ENCODE results near the gene DCLK1. TPM values are rescaled to one million over a fixed set of nuclear protein-coding genes. Genes with fewer than 3 reads are reported as not detected.

The DCLK1 gene
- total RNA-seq, 1 donor from 2014 or later, result 2.9 TPM

- Histone ChIP-seq H3K27me3 (ENCODE audit: control insufficient read depth, insufficient read depth, low read length) (no peaks in the 10 kb centered on the region), H3K36me3 (ENCODE audit: control insufficient read depth, insufficient read depth, low read length) (no peaks in the 10 kb centered on the region), H3K4me3 (ENCODE audit: low read depth, low read length) (no peak overlapping the region)
- no peak for TF ChIP-seq CTCF (IDR thresholded peaks at IDR 0.05; ENCODE audit: insufficient read depth, low read length, poor library complexity, severe bottlenecking)
- DNase-seq (ENCODE audit: low read depth), result no peak
Measured at GRCh38 chr13:35794734-35795389, 336.3 kb downstream of the DCLK1 start.

GRCh38 chr13:35793823-35794222 is 337.4 kb downstream of the DCLK1 start:
- Histone ChIP-seq H3K27me3 (ENCODE audit: control insufficient read depth, insufficient read depth, low read length) (no peaks in the 10 kb centered on the region), H3K4me3 (ENCODE audit: low read depth, low read length) (no peak overlapping the region), H3K36me3 (ENCODE audit: control insufficient read depth, insufficient read depth, low read length) (no peaks in the 10 kb centered on the region)
- no peak for DNase-seq (ENCODE audit: low read depth)
- no peak for TF ChIP-seq CTCF (IDR thresholded peaks at IDR 0.05; ENCODE audit: insufficient read depth, low read length, poor library complexity, severe bottlenecking)

GRCh38 chr13:35792911-35793310 is 338.3 kb downstream of the DCLK1 start:
- H3K36me3 ChIP-seq (ENCODE audit: control insufficient read depth, insufficient read depth, low read length), result no peaks in the 10 kb centered on the region
- no peak for DNase-seq (ENCODE audit: low read depth)
- TF ChIP-seq CTCF (IDR thresholded peaks at IDR 0.05; ENCODE audit: insufficient read depth, low read length, poor library complexity, severe bottlenecking), result no peak
- no peaks in the 10 kb centered on the region for H3K27me3 ChIP-seq (ENCODE audit: control insufficient read depth, insufficient read depth, low read length)
- H3K4me3 ChIP-seq (ENCODE audit: low read depth, low read length), result no peak overlapping the region

- DNase-seq (ENCODE audit: low read depth), result no peak
- no peak for TF ChIP-seq CTCF (IDR thresholded peaks at IDR 0.05; ENCODE audit: insufficient read depth, low read length, poor library complexity, severe bottlenecking)
- Histone ChIP-seq H3K36me3 (ENCODE audit: control insufficient read depth, insufficient read depth, low read length) (no peaks in the 10 kb centered on the region), H3K4me3 (ENCODE audit: low read depth, low read length) (no peak overlapping the region), H3K27me3 (ENCODE audit: control insufficient read depth, insufficient read depth, low read length) (no peaks in the 10 kb centered on the region)
Measured at GRCh38 chr13:35792021-35792420, 339.2 kb downstream of the DCLK1 start.

GRCh38 chr13:35791184-35791851 is 339.9 kb downstream of the DCLK1 start:
- Histone ChIP-seq H3K27me3 (ENCODE audit: control insufficient read depth, insufficient read depth, low read length) (no peaks in the 10 kb centered on the region), H3K4me3 (ENCODE audit: low read depth, low read length) (no peak overlapping the region), H3K36me3 (ENCODE audit: control insufficient read depth, insufficient read depth, low read length) (no peaks in the 10 kb centered on the region)
- no peak for TF ChIP-seq CTCF (IDR thresholded peaks at IDR 0.05; ENCODE audit: insufficient read depth, low read length, poor library complexity, severe bottlenecking)
- no peak for DNase-seq (ENCODE audit: low read depth)
